IMR-90 (cell line): ENCODE measurements around the gene RFC3.

Source experiments
- CEBPB ChIP-seq: IDR thresholded peaks from 2 replicates; pipeline ENCODE4 v1.6.1; 2012; ENCODE audit warnings: low read depth, low read length, improper control_type of control experiment
- FOS ChIP-seq: fragments of 150-350 bp; IDR thresholded peaks from 2 replicates; pipeline ENCODE4 v1.6.1; 2016; ENCODE audit warnings: low read depth, low read length
- MAFK ChIP-seq: IDR thresholded peaks from 2 replicates; pipeline ENCODE4 v1.6.1; 2012; ENCODE audit warnings: low read depth, low read length, improper control_type of control experiment
- MXI1 ChIP-seq: IDR thresholded peaks from 2 replicates; pipeline ENCODE4 v1.6.1; 2012; ENCODE audit warnings: low read depth, mild to moderate bottlenecking, low read length, moderate library complexity, borderline replicate concordance
- NFE2L2 ChIP-seq: fragments of 150-350 bp; IDR thresholded peaks from 2 replicates; pipeline ENCODE4 v1.6.1; 2016; ENCODE audit warnings: low read depth, mild to moderate bottlenecking, low read length
- POLR2A ChIP-seq: IDR thresholded peaks from 2 replicates; pipeline ENCODE4 v1.6.1; 2012; ENCODE audit warnings: mild to moderate bottlenecking, low read depth, low read length
- RAD21 ChIP-seq: IDR thresholded peaks from 2 replicates; pipeline ENCODE4 v1.6.1; 2012; ENCODE audit warnings: low read length, improper control_type of control experiment
- RFX5 ChIP-seq: IDR thresholded peaks from 2 replicates; pipeline ENCODE4 v1.8.0; 2012; ENCODE audit warnings: low read depth, mild to moderate bottlenecking, low read length, moderate library complexity
- SMC3 ChIP-seq: fragments of 150-350 bp; IDR thresholded peaks from 2 replicates; pipeline ENCODE4 v1.6.1; 2016; ENCODE audit warnings: low read depth, mild to moderate bottlenecking, antibody characterized with exemption, low read length, moderate library complexity
- TF ChIP-seq, protein P1 (sequence below): conservative IDR thresholded peaks from 2 replicates; pipeline ENCODE4 v1.5.1; 2012; ENCODE audit warnings: mild to moderate bottlenecking, low read depth, low read length, improper control_type of control experiment
- TF ChIP-seq, protein P2 (sequence below): fragments of 150-350 bp; IDR thresholded peaks from 2 replicates; pipeline ENCODE4 v1.6.1; 2017; ENCODE audit warnings: mild to moderate bottlenecking, antibody characterized with exemption, low read length, low read depth

DNA sequence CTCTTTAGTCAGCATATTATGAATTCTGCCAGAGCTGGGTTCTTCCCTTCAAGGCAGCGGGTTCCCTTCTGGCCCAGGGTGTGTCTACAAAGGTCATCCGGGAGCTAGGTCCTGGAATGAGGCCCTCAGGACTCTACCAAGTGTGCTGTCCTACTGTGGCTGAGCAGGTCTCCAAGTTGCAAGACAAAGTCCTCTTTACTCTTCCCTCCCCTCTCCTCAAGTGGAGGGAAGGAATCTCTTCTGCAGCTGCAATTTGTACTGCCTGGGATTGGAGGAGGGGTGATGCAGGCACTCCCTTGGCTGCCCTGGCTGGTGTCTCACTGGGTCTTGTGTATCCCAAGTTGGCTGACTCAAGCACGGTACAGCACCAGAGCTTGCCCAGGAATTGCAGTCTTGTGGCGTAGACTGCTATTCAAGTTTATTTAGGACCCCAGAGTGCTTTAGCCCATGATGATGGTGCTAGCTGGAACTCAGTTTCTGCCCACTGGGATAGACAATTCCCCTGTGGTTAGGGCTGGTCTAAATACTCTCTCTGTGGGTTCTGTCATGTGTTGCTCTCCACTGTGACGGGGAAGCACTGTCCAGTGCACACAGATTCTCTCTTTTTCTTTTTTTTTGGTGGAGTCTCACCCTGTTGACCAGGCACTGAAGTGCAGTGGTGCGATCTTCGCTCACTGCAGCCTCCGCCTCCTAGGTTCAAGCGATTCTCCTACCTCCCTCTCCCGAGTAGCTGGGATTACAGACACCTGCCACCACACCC is 28.5 kb downstream of the RFC3 start:
- TF ChIP-seq RAD21 (no peak), POLR2A (no peak), FOS (no peak), RFX5 (no peak), SMC3 (no peak), CEBPB (no peak), NFE2L2 (no peak), MXI1 (no peak), MAFK (no peak)
- TF ChIP-seq, protein P1, sequence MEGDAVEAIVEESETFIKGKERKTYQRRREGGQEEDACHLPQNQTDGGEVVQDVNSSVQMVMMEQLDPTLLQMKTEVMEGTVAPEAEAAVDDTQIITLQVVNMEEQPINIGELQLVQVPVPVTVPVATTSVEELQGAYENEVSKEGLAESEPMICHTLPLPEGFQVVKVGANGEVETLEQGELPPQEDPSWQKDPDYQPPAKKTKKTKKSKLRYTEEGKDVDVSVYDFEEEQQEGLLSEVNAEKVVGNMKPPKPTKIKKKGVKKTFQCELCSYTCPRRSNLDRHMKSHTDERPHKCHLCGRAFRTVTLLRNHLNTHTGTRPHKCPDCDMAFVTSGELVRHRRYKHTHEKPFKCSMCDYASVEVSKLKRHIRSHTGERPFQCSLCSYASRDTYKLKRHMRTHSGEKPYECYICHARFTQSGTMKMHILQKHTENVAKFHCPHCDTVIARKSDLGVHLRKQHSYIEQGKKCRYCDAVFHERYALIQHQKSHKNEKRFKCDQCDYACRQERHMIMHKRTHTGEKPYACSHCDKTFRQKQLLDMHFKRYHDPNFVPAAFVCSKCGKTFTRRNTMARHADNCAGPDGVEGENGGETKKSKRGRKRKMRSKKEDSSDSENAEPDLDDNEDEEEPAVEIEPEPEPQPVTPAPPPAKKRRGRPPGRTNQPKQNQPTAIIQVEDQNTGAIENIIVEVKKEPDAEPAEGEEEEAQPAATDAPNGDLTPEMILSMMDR, result no peak
- TF ChIP-seq, protein P2, sequence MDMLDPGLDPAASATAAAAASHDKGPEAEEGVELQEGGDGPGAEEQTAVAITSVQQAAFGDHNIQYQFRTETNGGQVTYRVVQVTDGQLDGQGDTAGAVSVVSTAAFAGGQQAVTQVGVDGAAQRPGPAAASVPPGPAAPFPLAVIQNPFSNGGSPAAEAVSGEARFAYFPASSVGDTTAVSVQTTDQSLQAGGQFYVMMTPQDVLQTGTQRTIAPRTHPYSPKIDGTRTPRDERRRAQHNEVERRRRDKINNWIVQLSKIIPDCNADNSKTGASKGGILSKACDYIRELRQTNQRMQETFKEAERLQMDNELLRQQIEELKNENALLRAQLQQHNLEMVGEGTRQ, result no peak
